ENCODE results near the gene HMG20B. TPM values are rescaled to one million over a fixed set of nuclear protein-coding genes. Genes with fewer than 3 reads are reported as not detected.

HMG20B gene
- total and polyA plus RNA-seq, 2 of the 8 experiments (the other 6 are each of a cell fraction or from before 2014, with no cell fraction given) = 42.9 to 74.2 TPM

GRCh38 chr19:3612901-3613741, 40.4 kb downstream of the HMG20B start (continued):
- TF ChIP-seq ATF3 (IDR thresholded peaks at IDR 0.05; ENCODE audit: insufficient read depth, low read depth, low read length) (no peak), CHD2 (IDR thresholded peaks at IDR 0.05; ENCODE audit: low read length) (no peak), TAF7 (optimal IDR thresholded peaks at IDR 0.05; ENCODE audit: borderline replicate concordance, low read depth, low read length) (no peak), CREB1 (IDR thresholded peaks at IDR 0.05) (no peak), E2F6 (IDR thresholded peaks at IDR 0.05) (peak; percentile 76)
